ENCODE data around the gene HSD17B12. TPM values are rescaled to one million over a fixed set of nuclear protein-coding genes. Genes with fewer than 3 reads are reported as not detected.

The HSD17B12 gene
- total RNA-seq, result 10 to 100 TPM; 31.7 to 33.8 TPM

DNA sequence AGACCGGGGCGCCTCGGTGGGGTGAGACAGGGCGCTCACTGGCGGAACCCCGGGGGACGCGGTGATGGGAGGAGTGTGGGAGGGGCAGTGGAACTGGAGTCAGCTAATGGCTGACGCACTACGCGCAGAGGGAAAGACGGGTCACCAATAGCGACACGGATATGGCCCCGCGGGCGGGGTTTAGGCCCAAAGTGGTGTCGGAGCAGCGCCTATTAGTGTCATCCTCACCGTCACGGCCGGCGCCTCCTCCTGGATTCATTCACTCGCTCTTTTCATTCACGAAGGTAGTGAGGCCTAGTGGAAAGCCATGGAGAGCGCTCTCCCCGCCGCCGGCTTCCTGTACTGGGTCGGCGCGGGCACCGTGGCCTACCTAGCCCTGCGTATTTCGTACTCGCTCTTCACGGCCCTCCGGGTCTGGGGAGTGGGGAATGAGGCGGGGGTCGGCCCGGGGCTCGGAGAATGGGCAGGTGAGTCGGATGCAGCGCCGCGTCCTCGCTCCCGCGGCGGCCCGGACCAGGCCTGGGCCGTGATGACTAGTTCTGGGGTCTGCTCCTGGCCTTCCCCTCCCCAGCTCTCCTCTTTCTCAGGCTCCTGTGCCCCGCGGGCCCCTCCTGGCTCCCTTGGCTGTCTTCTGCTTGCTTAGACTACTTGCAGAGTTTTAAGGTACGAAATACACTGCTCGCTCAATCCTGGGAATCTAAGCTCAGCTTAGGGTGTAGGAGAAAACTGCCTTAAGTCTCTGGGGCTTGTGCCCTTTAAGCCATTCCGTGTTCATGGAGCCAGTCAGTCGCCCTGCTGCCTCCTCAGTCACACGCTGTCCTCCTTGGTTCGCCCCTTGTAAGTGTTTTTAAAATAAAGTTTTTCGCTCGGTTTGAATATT lies at the start of gene HSD17B12:
Gene HSD17B12 (plus strand): TSS at position 218 of the 880 bp plus-strand sequence. CDS start 90 bp downstream, at position 308.
- Mint-ChIP-seq H3K36me3 (ENCODE audit: low read depth) (peaks cover 28% of the 10 kb centered on the region), H3K4me1 (ENCODE audit: low read depth) (peaks cover 31% of the 10 kb centered on the region), H3K9me3 (peaks cover 11% of the 10 kb centered on the region), H3K27ac (peak within 1 kb of the TSS; percentile 89), H3K27me3 (ENCODE audit: low read depth) (no peaks in the 10 kb centered on the region), H3K4me3 (peak within 1 kb of the TSS; percentile 91)
- CTCF ChIA-PET, result interaction anchor here (0.9 kb wide), 1 partner anchor 150 kb away, joined by 3 read pairs; no protein-coding TSS in a partner anchor
- intact Hi-C loops (cut with micrococcal nuclease), result loop anchor here (1.0 to 2.0 kb wide), 10 partner anchors 36 to 386 kb away; partner anchors contain the start of genes ACCS, ALKBH3 and TTC17
- DNase-seq, result peak; percentile 99

DNA sequence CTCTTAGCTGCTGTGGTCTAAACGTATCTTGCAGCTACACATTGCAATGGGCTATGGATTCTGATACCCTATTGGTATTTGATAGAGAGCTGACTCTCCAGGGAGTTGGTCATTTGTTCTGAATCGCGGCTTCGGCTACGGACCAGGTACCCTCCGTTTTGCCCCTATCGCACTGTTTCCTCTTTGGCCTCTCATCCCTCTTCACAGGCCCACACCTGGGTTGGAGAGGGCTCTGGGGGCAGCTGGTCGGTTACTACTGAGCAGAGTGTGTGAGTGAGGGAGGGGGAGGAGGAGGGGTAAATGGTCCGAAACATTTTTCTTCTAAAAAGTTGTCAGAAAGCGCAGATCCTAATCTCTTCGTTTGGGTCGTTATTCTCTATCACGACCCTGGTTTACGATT lies 48.8 kb upstream of the HSD17B12 start:
- CTCF ChIA-PET, result interaction anchor here (0.6 to 0.8 kb wide), 2 partner anchors 194 to 217 kb away, joined by 3 to 5 read pairs; no protein-coding TSS in a partner anchor
- DNase-seq, result no peak
- Mint-ChIP-seq H3K27me3 (ENCODE audit: low read depth) (peaks cover 42% of the 10 kb centered on the region), H3K4me1 (ENCODE audit: low read depth) (no peaks in the 10 kb centered on the region), H3K4me3 (no peak overlapping the region), H3K9me3 (no peaks in the 10 kb centered on the region), H3K36me3 (ENCODE audit: low read depth) (no peaks in the 10 kb centered on the region), H3K27ac (no peak overlapping the region)
- intact Hi-C loops (cut with micrococcal nuclease), result no loop called here

DNA sequence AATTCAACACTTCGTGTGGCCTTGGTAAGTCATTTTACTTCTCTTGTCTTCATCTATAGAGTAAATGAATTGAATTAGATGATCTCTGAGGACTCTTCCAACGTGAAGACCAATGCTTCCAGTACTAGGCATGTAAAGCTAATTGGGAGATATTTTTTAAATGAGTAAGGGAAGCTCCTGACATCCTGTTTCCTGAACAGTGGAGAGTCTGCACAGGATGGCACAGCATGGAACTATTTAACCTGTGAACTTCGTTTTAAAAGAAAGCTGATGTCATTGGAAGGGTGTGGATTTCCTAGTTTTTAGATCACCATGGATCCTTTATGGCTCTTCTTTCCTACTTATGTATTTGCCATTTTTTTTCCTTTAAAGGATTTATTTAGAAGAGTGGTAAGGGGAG lies 48.4 kb upstream of the HSD17B12 start:
- Mint-ChIP-seq H3K9me3 (no peaks in the 10 kb centered on the region), H3K4me1 (ENCODE audit: low read depth) (no peaks in the 10 kb centered on the region), H3K4me3 (no peak overlapping the region), H3K36me3 (ENCODE audit: low read depth) (no peaks in the 10 kb centered on the region), H3K27ac (no peak overlapping the region), H3K27me3 (ENCODE audit: low read depth) (peaks cover 43% of the 10 kb centered on the region)
- intact Hi-C loops (cut with micrococcal nuclease), result no loop called here
- no peak for DNase-seq
- CTCF ChIA-PET, result interaction anchor here (0.8 kb wide), 1 partner anchor 194 kb away, joined by 3 read pairs; no protein-coding TSS in a partner anchor

DNA sequence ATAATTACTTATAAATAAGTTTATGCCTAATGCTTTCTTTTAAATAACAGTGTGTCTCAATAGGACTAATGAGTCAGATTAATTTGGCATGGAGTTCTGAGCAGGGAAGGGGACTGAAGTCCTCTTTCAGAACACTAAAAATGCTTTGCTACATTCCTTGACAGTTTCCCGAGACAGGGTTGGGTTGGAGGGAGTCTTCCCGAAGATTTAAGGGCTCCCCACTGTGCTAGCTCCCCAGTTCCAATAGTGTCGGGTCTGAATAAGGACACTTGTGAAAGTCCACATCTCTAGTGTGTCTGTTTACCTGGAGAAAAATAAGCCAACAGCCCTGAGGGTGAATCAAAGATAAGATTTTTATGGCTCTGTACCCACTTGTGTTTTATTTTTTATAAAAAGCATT lies 41.8 kb upstream of the HSD17B12 start:
- Mint-ChIP-seq H3K4me3 (no peak overlapping the region), H3K36me3 (ENCODE audit: low read depth) (peaks cover under 1% of the 10 kb centered on the region), H3K4me1 (ENCODE audit: low read depth) (peaks cover 3% of the 10 kb centered on the region), H3K27ac (no peak overlapping the region), H3K9me3 (no peaks in the 10 kb centered on the region), H3K27me3 (ENCODE audit: low read depth) (peaks cover 35% of the 10 kb centered on the region)
- no peak for DNase-seq
- intact Hi-C loops (cut with micrococcal nuclease), result no loop called here
- CTCF ChIA-PET, result no interaction called here

DNA sequence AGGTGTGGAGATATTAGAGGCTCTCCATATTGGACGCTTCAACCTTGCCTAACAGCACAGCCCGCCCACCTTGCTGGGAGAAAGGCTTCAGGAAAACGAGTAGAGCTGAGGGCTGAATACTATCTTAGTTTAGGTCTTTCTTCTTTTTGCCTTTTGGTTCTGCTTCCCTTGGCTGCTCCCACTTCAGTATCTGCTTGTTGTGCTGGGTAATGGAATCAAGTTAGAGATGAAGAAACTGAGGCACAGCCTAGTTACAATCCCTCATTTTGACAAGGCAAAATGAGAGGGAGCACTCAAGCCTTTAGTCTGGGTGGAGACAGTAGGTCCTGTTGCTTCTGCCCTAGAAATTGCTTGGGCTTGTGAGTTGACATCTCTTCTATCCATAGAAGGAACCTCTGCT lies 41.3 kb upstream of the HSD17B12 start:
- no peak overlapping the region for H3K4me3 Mint-ChIP-seq
- no peak overlapping the region for H3K27ac Mint-ChIP-seq
- CTCF ChIA-PET, result no interaction called here
- intact Hi-C loops (cut with micrococcal nuclease), result no loop called here
- peaks cover 33% of the 10 kb centered on the region for H3K27me3 Mint-ChIP-seq (ENCODE audit: low read depth)
- no peak for DNase-seq
- peaks cover 7% of the 10 kb centered on the region for H3K4me1 Mint-ChIP-seq (ENCODE audit: low read depth)
- H3K9me3 Mint-ChIP-seq, result no peaks in the 10 kb centered on the region
- peaks cover 4% of the 10 kb centered on the region for H3K36me3 Mint-ChIP-seq (ENCODE audit: low read depth)

DNA sequence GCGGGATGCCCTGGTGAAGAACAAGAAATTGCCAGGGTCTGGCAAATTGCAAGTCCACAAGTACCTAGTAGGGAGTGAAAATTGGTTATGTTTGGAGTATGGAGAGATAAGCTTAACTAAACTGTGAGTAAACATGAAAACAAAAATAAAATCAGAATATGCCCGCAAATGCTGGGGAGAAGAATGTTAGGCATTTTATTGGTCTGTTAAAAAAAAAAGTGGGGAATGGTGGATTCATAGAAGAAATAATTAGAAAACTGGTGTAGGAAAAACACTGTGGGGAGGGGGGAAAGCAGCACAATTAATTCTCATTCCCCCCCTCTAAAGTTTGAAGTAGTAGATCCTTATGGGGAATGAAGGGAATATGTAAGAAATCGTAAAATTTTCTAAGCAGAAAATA lies 40.6 kb upstream of the HSD17B12 start:
- Mint-ChIP-seq H3K27me3 (ENCODE audit: low read depth) (peaks cover 27% of the 10 kb centered on the region), H3K4me1 (ENCODE audit: low read depth) (peaks cover 10% of the 10 kb centered on the region), H3K9me3 (no peaks in the 10 kb centered on the region), H3K27ac (no peak overlapping the region), H3K4me3 (no peak overlapping the region), H3K36me3 (ENCODE audit: low read depth) (peaks cover 5% of the 10 kb centered on the region)
- intact Hi-C loops (cut with micrococcal nuclease), result loop anchor here (5.0 to 10.0 kb wide), 2 partner anchors 212 to 425 kb away; partner anchors contain the start of gene ACCS
- CTCF ChIA-PET, result no interaction called here
- no peak for DNase-seq

DNA sequence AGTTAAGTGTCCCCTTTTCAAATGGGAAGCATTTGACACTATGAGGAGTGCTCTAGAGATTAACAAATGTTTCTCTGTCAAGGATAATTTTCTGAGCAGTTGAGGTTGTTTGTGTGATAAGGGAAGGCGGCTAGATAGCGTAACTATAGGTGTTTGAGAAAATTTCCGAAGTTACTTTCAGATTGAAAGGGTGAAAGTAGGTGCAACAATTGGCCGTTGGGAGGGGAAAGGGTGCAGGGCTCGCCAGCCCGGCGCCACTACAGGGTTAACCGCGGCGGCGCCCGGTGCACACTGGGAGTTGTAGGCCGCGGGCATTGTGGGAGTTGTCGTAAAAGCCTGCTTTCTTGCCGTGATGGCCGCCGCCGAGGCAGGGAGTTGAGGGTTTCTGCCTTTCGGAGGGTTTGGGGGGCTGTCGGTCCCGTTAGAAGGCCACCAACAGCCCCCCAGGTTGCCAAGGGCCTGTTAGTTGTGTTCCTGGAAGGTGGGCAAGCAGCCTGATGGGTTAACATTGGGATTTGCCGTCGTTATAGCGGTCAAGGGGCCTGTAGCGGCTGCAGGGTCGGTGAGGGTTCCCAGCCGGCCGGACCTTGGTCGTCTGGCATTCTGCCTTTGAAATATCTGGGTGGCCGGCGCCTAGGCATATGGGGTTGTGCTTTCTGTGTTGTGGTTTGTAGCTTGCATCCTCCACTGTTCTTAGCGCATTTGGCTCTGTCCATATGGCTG lies 36.5 kb upstream of the HSD17B12 start:
- Mint-ChIP-seq H3K27ac (peak overlapping the region; percentile 92), H3K4me3 (peak overlapping the region; percentile 98), H3K36me3 (ENCODE audit: low read depth) (peaks cover 5% of the 10 kb centered on the region), H3K9me3 (no peaks in the 10 kb centered on the region), H3K27me3 (ENCODE audit: low read depth) (peaks cover 12% of the 10 kb centered on the region), H3K4me1 (ENCODE audit: low read depth) (peaks cover 23% of the 10 kb centered on the region)
- intact Hi-C loops (cut with micrococcal nuclease), result loop anchor here (1.0 to 10.0 kb wide), 8 partner anchors 36 to 421 kb away; partner anchors contain the start of genes ACCS, HSD17B12 and TTC17
- CTCF ChIA-PET, result interaction anchor here (0.6 to 0.7 kb wide), 2 partner anchors 111 to 208 kb away, joined by 3 to 4 read pairs; no protein-coding TSS in a partner anchor
- DNase-seq, result peak; percentile 93

DNA sequence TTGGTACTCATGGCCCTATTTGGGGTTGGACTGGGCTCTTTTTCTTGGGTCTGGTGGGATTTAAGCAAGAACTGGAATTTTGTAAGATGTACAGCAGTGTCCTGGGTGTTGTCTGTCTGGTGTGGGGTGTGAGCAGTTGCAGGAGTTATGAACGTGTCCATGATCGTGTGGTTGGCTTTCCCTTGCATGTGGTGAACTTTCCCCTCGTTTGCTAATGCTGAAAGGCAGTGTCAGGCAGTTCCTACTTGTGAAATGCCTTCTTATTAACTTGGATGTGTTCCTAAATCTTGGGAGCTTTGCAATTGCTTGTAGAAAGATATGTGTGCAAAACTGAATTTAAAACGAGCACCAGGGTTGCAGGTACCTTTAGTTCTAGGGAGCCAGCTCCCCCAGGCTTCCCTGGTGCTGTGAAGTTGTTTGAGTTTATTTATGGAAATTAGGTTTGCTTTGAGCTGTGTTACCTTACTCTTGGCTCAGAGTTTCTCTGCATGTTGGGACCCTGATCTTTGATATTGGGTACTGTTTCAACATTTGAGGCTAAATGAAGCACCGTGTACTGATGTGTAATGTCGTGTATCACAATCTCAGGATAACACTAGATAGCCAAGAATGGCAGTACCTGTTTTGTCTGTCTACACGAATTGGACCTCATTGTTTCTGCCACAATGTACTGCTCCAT lies 35.8 kb upstream of the HSD17B12 start:
- CTCF ChIA-PET, result interaction anchor here (0.6 to 0.7 kb wide), 2 partner anchors 110 to 207 kb away, joined by 3 to 4 read pairs; no protein-coding TSS in a partner anchor

DNA sequence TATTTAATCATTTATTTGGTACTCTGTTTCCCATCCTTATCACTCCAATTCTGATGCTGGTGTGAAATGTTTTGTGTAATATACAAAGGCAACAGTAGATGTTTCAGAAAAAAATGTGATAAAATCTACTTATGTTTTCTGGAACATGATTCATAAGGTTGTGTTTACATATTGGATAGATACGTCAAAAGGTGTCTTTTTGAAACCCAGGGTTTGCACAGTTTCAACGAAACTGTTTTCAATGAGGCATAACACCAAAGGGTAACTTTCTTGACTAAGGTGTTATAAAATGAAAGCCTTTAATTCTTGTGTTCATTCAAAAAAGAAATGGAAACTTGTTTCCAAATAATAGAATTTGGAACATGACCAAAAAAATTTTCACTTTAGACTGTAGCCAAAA lies 33.8 kb upstream of the HSD17B12 start:
- Mint-ChIP-seq H3K4me3 (no peak overlapping the region), H3K4me1 (ENCODE audit: low read depth) (peaks cover 23% of the 10 kb centered on the region), H3K27me3 (ENCODE audit: low read depth) (no peaks in the 10 kb centered on the region)

More for the DNA sequence above, 35.8 kb upstream of the HSD17B12 start:
- H3K4me3 Mint-ChIP-seq, result peak overlapping the region; percentile 98
- H3K4me1 Mint-ChIP-seq (ENCODE audit: low read depth), result peaks cover 23% of the 10 kb centered on the region
- H3K27me3 Mint-ChIP-seq (ENCODE audit: low read depth), result peaks cover 5% of the 10 kb centered on the region
- peak; percentile 10 for DNase-seq
- intact Hi-C loops (cut with micrococcal nuclease), result loop anchor here (1.0 to 10.0 kb wide), 8 partner anchors 36 to 420 kb away; partner anchors contain the start of genes ACCS, HSD17B12 and TTC17
- peaks cover 10% of the 10 kb centered on the region for H3K36me3 Mint-ChIP-seq (ENCODE audit: low read depth)
- peaks cover under 1% of the 10 kb centered on the region for H3K9me3 Mint-ChIP-seq
- H3K27ac Mint-ChIP-seq, result peak overlapping the region; percentile 92

DNA sequence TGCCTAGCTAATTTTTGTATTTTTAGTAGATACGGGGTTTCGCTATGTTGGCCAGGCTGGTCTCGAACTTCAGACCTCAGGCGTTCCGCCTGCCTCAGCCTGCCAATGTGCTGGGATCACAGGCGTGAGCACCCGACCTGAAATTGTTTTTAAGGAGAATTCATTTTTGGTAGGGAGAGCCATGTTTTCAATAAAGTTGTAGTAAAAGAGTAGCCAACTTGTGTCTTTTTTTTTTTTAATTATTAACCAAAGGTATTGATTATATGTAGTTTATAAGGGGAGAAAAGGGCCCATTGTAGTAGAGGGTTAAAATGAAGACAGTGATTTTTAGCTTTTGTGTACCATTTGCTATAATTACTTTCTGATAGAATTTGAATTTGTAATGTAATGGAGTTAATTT lies 31.6 kb upstream of the HSD17B12 start:
- no peak overlapping the region for H3K27ac Mint-ChIP-seq
- CTCF ChIA-PET, result no interaction called here
- no peaks in the 10 kb centered on the region for H3K27me3 Mint-ChIP-seq (ENCODE audit: low read depth)
- no peak overlapping the region for H3K4me3 Mint-ChIP-seq
- peaks cover 10% of the 10 kb centered on the region for H3K9me3 Mint-ChIP-seq
- peaks cover 18% of the 10 kb centered on the region for H3K4me1 Mint-ChIP-seq (ENCODE audit: low read depth)
- no peak for DNase-seq
- peaks cover 16% of the 10 kb centered on the region for H3K36me3 Mint-ChIP-seq (ENCODE audit: low read depth)
- intact Hi-C loops (cut with micrococcal nuclease), result loop anchor here (10.0 kb wide), 1 partner anchor 416 kb away; the partner anchor contains the start of gene ACCS

More for the DNA sequence above, 33.8 kb upstream of the HSD17B12 start:
- H3K27ac Mint-ChIP-seq, result no peak overlapping the region
- H3K9me3 Mint-ChIP-seq, result peaks cover 7% of the 10 kb centered on the region
- CTCF ChIA-PET, result no interaction called here
- DNase-seq, result no peak
- H3K36me3 Mint-ChIP-seq (ENCODE audit: low read depth), result peaks cover 19% of the 10 kb centered on the region
- intact Hi-C loops (cut with micrococcal nuclease), result loop anchor here (10.0 kb wide), 1 partner anchor 418 kb away; the partner anchor contains the start of gene ACCS

DNA sequence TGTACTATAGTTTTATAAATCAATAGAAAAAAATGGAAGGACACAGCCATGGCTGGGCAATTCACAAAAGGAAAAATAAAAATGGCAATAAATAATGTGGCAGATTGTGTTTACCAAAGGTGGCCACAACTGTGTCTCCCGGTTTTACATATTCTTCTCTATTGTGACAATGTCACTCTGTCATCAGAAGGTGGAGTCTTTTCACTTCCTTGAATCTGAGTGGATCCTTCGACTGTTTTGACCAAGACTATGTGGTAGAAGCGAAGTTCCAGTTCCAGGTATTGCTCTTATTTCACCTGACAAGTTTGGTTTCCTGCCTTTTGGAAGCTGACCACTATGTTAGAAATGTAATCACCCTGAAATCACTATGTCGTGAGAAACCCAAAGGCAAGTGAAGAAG lies 31.0 kb upstream of the HSD17B12 start:
- intact Hi-C loops (cut with micrococcal nuclease), result loop anchor here (10.0 kb wide), 1 partner anchor 415 kb away; the partner anchor contains the start of gene ACCS
- Mint-ChIP-seq H3K9me3 (peaks cover 10% of the 10 kb centered on the region), H3K27ac (no peak overlapping the region), H3K36me3 (ENCODE audit: low read depth) (peaks cover 14% of the 10 kb centered on the region), H3K4me1 (ENCODE audit: low read depth) (peaks cover 15% of the 10 kb centered on the region), H3K27me3 (ENCODE audit: low read depth) (no peaks in the 10 kb centered on the region), H3K4me3 (no peak overlapping the region)
- CTCF ChIA-PET, result no interaction called here
- no peak for DNase-seq
